OCI-LY7 (cell line): ENCODE results near the gene DCST2. TPM values are rescaled to one million over a fixed set of nuclear protein-coding genes. Genes with fewer than 3 reads are reported as not detected.

Source experiments
- BruUV-seq: library from RNA; stranded (reverse); fragments of 400-500 nt; replicated peaks from 2 replicates; lab custom pipeline; 2021; lab: Mats Ljungman, UMichigan
- CTCF ChIA-PET: fragments of 300-600 bp; sonication (Branson Sonifier 250); formaldehyde crosslinking; loops from one replicate; lab custom pipeline; 2022; ENCODE audit warnings: antibody characterized with exemption; ENCODE audit not compliant: unreplicated experiment; lab: Charles Lee
- POLR2A ChIA-PET: fragments of 300-600 bp; sonication (Branson Sonifier 250); formaldehyde crosslinking; loops from one replicate; lab custom pipeline; 2022; ENCODE audit warnings: antibody characterized with exemption; lab: Charles Lee
- DNase-seq: peaks from one replicate; pipeline ENCODE4 v3.0.0-alpha.2; 2015; ENCODE audit warnings: low spot score
- H2AFZ ChIP-seq: fragments of 200-600 bp; sonication (generic), shearing (Covaris generic); 2 replicates; pipeline ENCODE4 v1.6.1; 2014; ENCODE audit warnings: mild to moderate bottlenecking, antibody characterized with exemption, low read length, moderate library complexity
- H3K27ac ChIP-seq: fragments of 200-600 bp; sonication (generic); 2 replicates; pipeline ENCODE4 v1.5.1; 2014; ENCODE audit warnings: mixed run types, low read depth, mild to moderate bottlenecking, moderate library complexity, low read length, inconsistent platforms; ENCODE audit not compliant: poor library complexity, severe bottlenecking
- H3K36me3 ChIP-seq: fragments of 200-600 bp; sonication (generic); 2 replicates; pipeline ENCODE4 v1.6.1; 2014; ENCODE audit warnings: mild to moderate bottlenecking, antibody characterized with exemption, low read length, moderate library complexity, mixed read lengths; ENCODE audit not compliant: insufficient read depth
- H3K4me1 ChIP-seq: fragments of 200-600 bp; sonication (generic); 2 replicates; pipeline ENCODE4 v1.5.1; 2014; ENCODE audit warnings: mild to moderate bottlenecking, low read length; ENCODE audit not compliant: insufficient read depth, poor library complexity, severe bottlenecking
- H3K4me2 ChIP-seq: fragments of 200-600 bp; sonication (generic); 2 replicates; pipeline ENCODE4 v1.6.1; 2014; ENCODE audit warnings: mild to moderate bottlenecking, low read length
- H3K4me3 ChIP-seq: fragments of 200-600 bp; sonication (generic); 2 replicates; pipeline ENCODE4 v1.5.1; 2014; ENCODE audit warnings: mild to moderate bottlenecking, low read depth, low read length; ENCODE audit not compliant: poor library complexity, severe bottlenecking
- H3K79me2 ChIP-seq: fragments of 200-600 bp; sonication (generic); 2 replicates; pipeline ENCODE4 v1.6.1; 2016; ENCODE audit warnings: low read depth, mild to moderate bottlenecking, low read length, moderate library complexity, mixed read lengths; ENCODE audit not compliant: insufficient read depth
- H3K9me2 ChIP-seq: fragments of 200-600 bp; sonication (generic); 2 replicates; pipeline ENCODE4 v1.6.1; 2016; ENCODE audit warnings: mild to moderate bottlenecking, low read length, mixed read lengths; ENCODE audit not compliant: insufficient read depth
- H3K9me3 ChIP-seq: fragments of 200-600 bp; sonication (generic); 2 replicates; pipeline ENCODE4 v1.6.1; 2014; ENCODE audit warnings: mild to moderate bottlenecking, mixed run types, low read length, mixed read lengths
- H4K20me1 ChIP-seq: fragments of 200-600 bp; sonication (generic); 2 replicates; pipeline ENCODE4 v1.6.1; 2014; ENCODE audit warnings: mild to moderate bottlenecking, antibody characterized with exemption, low read length, moderate library complexity, mixed read lengths; ENCODE audit not compliant: insufficient read depth
- EZH2phosphoT487 ChIP-seq: fragments of 200-600 bp; sonication (generic); IDR thresholded peaks from 2 replicates; pipeline ENCODE4 v1.6.1; 2018; ENCODE audit warnings: low read depth, borderline replicate concordance, mild to moderate bottlenecking, mixed run types, antibody characterized with exemption, low read length, moderate library complexity, mixed read lengths
- intact Hi-C: fragments of 100-400 bp; cut with micrococcal nuclease; formaldehyde crosslinking; loops from one replicate; pipeline ENCODE4 v1.10.0; 2022; ENCODE audit not compliant: unreplicated experiment
- total RNA-seq, 2 experiments: library from RNA; depleted of rRNA in 1 of 2; stranded (reverse); fragments of >200 nt in 1 of 2; shearing (Covaris generic) in 1 of 2; gene quantifications; 2 replicates each; pipeline ENCODE4 v1.2.3, GENCODE V29; 2014 to 2022
- TF ChIP-seq, protein P1 (sequence below): fragments of 200-600 bp; sonication (generic); conservative IDR thresholded peaks from 2 replicates; pipeline ENCODE4 v1.5.1; 2014; ENCODE audit warnings: mild to moderate bottlenecking, antibody characterized with exemption, low read length, moderate library complexity, mixed read lengths

DCST2 gene
- total RNA-seq, 2 experiments from 2014 or later: 0.85 to 2.0 TPM

DNA sequence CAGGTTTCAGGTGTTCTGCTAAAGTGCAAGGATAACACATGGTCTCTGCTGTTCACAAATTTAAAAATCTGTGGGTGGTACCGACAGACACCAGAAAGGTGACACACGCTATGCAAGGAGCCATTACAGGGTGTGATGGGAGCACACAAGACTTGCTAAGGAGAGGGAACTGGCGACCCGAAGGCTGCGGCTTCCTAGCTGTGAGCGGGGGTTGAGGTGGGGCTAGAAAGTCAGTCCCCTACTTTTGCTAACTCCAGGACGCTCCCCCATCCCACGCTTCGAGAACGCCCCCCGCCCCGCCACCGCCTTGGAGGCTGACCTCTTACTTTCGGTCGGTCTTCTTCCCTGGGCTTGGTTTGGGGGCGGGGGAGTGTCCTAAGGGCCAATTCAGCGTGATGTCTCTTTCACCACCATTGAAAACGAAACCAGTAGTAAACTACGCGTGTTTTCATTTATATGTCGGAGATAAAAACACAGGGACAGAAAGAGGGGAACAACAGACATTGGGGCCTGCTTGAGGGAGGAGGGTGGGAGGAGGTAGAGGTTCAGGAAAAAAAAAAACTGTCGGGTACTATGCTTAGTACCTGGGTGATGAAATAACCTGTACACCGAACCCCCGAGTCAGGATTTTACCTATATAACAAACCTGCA, 58.0 kb downstream of the DCST2 start:
- BruUV-seq: no TSS peak
- peak overlapping the region; percentile 83 for H3K4me3 ChIP-seq
- ChIA-PET POLR2A (no interaction called here), CTCF (no interaction called here)
- peaks cover 72% of the 10 kb centered on the region for H3K79me2 ChIP-seq
- H2AFZ ChIP-seq: no peak overlapping the region
- DNase-seq: peak; percentile 50
- peak overlapping the region; percentile 83 for H3K4me2 ChIP-seq
- H3K36me3 ChIP-seq: peaks cover 52% of the 10 kb centered on the region
- H3K9me2 ChIP-seq: no peaks in the 10 kb centered on the region
- H4K20me1 ChIP-seq: peaks cover 15% of the 10 kb centered on the region; the same call in 1 of the 2 replicates
- H3K27ac ChIP-seq: peak overlapping the region; percentile 89
- intact Hi-C loops: loop anchor here (1.0 kb wide), 1 partner anchor 8 kb away; the partner anchor contains the start of gene FLAD1
- TF ChIP-seq, protein P1, sequence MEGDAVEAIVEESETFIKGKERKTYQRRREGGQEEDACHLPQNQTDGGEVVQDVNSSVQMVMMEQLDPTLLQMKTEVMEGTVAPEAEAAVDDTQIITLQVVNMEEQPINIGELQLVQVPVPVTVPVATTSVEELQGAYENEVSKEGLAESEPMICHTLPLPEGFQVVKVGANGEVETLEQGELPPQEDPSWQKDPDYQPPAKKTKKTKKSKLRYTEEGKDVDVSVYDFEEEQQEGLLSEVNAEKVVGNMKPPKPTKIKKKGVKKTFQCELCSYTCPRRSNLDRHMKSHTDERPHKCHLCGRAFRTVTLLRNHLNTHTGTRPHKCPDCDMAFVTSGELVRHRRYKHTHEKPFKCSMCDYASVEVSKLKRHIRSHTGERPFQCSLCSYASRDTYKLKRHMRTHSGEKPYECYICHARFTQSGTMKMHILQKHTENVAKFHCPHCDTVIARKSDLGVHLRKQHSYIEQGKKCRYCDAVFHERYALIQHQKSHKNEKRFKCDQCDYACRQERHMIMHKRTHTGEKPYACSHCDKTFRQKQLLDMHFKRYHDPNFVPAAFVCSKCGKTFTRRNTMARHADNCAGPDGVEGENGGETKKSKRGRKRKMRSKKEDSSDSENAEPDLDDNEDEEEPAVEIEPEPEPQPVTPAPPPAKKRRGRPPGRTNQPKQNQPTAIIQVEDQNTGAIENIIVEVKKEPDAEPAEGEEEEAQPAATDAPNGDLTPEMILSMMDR: no peak
- no peak for TF ChIP-seq EZH2phosphoT487
- peaks cover 48% of the 10 kb centered on the region for H3K4me1 ChIP-seq
- no peaks in the 10 kb centered on the region for H3K9me3 ChIP-seq

DNA sequence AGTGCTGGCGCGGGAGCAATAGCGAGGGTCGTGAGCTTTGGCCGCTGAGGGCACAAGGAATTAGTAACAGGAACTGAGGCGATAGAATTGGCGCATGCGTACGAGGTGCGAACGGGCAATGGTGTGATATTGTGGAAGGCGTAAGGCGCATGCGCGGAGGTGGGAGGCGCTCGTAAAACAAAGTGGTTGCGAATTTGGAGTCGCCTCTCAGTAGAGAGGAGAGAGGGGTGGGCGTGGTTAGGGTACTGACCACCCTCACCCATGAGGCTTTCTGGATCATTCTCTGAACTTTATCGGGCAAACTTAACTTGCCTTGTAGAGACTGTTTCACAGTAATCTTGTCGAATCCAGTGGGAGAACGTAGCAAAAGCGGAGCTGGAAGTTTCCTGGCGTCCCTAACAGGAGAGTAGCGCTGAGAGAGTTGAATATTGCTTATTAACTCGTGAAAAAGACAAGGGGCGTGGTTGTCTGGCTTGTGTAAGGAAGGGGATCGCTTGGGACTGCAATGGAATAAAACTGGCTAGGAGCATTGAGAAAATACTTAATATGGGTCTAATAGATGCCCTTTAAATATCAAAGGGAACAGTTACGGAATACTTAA, 58.7 kb downstream of the DCST2 start:
- TSS peak; percentile 55 for BruUV-seq
- H3K9me2 ChIP-seq: no peaks in the 10 kb centered on the region

More for the DNA sequence above, 58.7 kb downstream of the DCST2 start:
- H3K79me2 ChIP-seq: peaks cover 72% of the 10 kb centered on the region
- peak; percentile 98 for DNase-seq
- H4K20me1 ChIP-seq: peaks cover 15% of the 10 kb centered on the region; the same call in 1 of the 2 replicates
- peaks cover 52% of the 10 kb centered on the region for H3K4me1 ChIP-seq
- TF ChIP-seq, protein P1: no peak
- no peak for TF ChIP-seq EZH2phosphoT487
- H3K4me3 ChIP-seq: peak overlapping the region; percentile 83
- peak overlapping the region; percentile 89 for H3K27ac ChIP-seq
- ChIA-PET POLR2A (interaction anchor here (0.5 to 0.8 kb wide), 3 partner anchors 47 to 114 kb away, joined by 3 read pairs; no protein-coding TSS in a partner anchor), CTCF (no interaction called here)
- no peak overlapping the region; the same call in 1 of the 2 replicates for H2AFZ ChIP-seq
- H3K36me3 ChIP-seq: peaks cover 49% of the 10 kb centered on the region
- H3K4me2 ChIP-seq: peak overlapping the region; percentile 83
- intact Hi-C loops: loop anchor here (1.0 kb wide), 3 partner anchors 8 to 24 kb away; partner anchors contain the start of genes FLAD1 and PYGO2
- H3K9me3 ChIP-seq: no peaks in the 10 kb centered on the region
